KG1 (cell line): Measurements from ENCODE around the gene LSP1.

ENCODE experiments used
- DNase-seq: peaks from one replicate; lab custom pipeline; 2025; lab: John Stamatoyannopoulos, UW

The LSP1 gene

DNA sequence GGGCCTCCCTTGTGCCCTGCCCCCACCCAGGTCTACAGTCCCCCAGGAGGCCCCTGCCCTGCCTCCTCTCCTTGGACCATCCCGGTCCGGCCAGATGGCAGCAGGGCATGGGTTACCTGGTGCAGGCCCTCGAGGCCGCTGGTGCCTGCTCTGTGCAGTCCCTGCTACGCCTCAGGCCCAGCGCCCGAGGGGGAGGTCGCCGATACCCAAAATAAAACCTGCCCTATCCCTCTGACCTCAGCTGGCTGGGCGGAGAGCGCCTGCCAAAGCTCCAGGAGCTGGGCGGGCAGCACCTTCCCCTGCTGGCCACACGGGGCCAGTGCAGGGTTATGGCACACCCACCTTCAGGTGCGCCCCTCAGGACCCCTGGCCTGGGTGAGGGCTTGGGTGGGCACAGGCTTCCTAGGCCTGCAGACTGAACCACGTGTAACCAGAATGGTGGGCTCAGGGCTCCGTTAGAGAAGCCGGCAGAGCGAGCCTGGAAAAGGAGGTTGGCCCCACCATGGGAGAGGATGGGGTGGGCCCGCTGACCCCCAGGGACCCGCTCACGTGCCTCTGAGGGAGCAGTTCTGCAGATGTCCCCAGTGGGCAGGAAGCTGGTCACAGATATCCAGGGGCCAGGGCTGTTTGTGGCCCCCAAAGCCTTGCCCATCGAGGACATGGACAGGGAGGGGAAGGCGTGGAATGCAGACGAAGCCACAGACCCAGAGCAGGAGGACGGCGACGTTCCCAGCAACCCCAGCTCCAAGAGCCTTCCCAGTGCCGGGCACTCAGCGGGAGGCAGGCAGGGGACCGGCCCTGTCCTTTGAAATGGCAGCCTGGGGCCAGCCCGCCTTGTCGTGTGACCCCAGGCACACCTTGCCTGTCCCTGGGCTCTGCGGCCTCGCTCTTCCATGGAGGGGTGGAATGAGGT lies 64.9 kb downstream of the LSP1 start:
- no peak for DNase-seq

DNA sequence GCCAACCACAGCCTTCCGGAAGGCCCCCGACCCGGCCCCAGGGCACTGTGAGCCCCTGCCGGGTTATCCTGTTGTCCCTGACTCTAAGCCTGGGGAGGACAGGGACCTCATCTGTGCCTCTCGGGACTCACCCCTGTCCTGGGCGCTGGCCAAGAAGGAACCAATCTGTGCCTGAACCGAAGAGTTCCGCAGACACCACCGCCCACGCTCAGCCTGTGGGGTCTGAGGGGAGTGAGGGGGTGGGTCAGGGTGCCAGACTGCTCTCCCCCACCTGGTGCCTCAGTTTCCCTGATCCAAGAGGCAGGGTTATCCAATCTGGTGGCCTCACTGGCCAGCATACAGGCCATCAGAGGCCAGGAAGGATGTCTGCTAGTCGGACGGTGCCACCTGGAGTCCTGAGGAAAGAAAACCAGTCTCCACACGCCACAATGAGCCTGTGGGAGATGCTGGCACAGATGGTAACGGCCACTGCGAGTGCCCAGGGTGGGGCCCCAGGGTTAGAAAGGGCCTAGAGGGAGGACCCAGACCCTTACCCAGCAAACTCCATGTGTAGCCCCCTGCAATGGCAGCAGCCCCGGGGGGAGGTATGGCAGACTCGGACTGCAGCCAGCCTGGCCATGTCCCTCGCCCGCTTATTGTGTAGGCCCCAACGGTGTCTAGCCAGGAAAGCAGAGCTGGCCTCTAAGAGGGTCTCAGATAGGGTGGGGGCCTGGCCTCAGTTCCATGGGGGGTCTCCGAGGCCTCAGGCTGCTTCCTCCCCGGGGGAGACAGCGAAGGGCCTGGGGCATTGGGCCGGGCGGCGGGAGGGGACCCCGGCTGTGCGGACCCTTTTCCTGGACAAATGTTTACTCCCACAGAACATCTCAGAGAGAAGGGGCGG lies 65.8 kb downstream of the LSP1 start:
- no peak for DNase-seq

DNA sequence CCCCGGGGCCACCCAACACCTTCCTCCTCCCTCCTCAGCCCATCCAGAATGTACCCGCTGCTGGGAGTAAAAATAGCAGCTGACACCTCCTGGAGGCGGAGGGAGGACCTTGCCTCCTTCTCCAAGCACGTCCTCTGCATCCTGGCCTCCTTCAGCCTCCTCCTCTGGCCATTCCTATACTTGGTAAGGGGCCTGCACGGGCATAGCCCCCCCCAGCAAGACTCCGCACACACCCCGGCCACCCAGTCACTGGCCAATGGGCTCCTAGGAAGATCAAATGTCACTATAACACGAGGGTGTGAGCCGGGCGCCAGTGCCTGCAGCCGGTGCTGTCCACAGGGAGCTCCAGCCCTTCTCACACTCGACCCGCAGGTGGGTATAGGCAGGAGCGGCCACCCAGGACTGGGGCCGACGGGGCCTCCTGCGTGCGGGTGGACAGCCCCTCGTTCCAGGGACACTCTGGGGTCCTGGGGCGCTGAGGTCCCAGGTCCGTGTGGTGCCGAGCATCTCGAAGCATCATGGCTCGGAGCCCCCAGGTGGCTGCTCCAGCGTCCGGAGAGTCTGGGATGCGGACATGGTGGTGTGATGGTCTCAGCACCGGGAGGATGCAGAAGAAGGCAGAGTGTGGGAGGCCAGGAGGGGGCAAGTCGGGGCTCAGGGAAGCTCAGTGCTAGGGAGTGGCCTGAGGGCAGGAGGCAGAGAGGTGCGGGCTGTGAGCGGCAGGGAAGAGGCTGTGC lies 66.7 kb downstream of the LSP1 start, which contains the start of gene TNNT3:
TNNT3 (plus strand) TSS at position 313 of the 737 bp plus-strand sequence. CDS start 3,172 bp downstream, outside the sequence.
- DNase-seq: no peak

DNA sequence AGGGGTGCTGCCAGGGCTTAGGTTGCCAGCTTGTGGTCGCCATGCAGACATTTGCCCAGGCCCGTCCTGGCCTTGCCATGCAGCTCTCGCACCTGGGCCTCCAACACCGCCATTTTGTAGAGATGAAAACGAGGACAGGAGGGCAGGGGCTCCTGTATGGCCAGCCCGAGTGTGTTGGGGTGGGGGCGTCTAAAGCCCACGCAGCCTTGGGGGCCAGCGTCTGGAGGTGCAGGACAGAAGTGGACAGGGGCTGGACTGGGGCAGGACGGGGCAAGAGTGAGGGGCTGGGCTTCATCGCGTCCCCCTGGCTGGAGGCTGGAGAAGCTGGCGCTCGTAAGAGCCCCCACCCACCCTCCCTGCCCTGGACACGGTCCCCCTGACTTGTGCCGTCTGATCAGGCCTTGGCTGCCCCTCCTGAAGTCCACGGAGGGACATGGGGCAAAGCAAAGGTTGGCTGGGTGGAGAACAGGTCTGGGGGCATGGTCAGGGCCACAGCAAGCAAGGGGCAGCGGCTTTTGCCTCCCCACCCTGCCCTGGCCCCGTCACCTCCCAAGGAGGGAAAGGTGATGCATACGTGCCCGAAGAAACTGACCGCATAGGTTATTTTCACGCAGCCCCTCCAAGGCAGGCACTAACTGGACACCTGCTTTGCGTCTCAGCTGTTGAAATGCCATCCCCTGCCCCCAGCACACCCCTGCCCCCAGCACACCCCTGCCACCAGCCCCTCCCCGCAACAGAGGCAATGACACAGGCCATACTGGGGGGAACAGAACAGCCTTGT lies 67.4 kb downstream of the LSP1 start:
- DNase-seq: no peak

DNA sequence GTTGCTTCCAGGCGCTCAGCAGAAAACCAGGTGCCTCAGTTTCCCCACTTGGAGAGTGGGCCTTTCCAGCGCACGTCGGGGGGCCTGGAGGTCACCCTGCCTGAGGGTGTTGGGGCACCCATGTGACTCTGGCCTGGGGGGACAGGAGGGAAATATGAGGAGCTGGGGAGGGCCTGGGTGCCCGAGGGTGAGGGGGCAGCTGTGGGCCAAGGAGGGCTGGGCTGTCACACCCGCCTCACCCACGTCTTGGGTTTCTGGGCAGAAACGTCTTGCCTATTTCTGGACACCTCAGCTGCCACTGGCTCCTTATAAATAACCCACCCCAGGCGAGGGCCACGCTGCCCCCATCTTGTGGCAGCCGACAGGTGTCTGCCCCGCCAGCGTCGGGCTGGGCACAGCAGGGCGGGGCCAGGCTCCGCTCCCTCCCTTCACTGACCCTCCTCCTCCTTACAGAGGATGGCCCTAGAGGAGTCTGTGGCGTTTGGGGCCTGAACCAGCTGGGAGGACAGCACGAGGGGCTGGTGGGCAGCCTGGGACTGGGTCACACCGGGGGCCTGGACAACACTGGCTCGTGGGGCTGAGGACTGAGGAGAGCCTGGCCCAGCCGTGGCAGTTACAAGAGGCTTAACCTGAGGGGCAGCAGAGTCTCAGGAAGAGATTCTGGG lies 68.2 kb downstream of the LSP1 start:
- DNase-seq: no peak

DNA sequence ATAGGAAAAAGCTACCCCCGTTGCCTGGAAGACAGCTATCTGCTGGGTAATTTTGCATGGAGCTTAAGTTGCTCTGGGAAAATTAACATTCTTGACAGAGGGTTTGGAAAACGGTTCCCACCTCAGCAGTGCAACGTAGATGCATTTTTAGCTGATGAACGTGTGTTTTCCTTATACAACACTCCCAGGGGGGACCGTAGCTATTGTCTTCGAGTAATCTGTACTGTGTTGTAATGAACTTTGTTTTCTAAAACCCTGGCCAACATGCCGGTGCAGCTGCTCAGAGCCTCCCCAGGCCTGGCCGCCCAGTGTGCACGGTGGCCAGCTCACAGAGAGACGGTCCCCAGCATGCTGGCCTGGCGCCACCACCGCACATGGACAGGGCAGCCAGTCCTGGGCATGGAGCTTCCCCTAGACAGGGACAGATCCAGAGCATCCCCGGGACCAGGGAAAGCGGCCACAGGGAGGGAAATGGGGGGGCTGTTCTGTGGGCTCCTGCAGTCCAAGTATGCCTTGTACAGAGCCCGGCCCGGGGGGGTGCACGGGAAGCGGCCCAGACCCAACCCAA lies 68.8 kb downstream of the LSP1 start:
- DNase-seq: no peak

DNA sequence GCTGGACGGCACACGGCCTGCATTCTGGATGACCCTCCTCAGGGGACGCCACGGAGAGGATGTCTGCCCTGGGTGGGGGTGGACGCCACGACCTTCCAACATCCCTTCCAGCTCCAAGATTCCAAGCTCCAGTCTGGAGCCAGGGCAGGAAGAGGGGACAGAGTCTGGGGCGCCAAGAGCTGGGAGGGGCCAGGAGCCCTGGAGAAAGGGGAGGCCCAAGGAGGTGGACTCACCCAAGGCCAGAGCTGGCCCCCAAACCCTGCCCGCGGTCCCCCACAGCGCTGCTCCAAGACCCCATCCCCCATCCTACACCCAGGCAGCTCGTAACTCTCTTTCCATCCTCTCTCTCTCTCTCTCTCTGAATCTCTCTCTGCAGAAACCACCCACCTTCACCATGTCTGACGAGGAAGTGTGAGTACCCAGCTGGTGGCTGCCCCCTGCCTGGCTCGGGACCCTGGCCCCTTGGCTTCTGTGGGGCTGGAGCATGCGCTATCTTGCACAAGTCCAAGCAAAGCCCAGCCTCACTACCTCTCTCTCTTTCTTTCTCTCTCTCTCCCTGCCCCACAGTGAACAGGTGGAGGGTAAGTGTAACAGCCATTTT lies 69.7 kb downstream of the LSP1 start:
- DNase-seq: no peak

DNA sequence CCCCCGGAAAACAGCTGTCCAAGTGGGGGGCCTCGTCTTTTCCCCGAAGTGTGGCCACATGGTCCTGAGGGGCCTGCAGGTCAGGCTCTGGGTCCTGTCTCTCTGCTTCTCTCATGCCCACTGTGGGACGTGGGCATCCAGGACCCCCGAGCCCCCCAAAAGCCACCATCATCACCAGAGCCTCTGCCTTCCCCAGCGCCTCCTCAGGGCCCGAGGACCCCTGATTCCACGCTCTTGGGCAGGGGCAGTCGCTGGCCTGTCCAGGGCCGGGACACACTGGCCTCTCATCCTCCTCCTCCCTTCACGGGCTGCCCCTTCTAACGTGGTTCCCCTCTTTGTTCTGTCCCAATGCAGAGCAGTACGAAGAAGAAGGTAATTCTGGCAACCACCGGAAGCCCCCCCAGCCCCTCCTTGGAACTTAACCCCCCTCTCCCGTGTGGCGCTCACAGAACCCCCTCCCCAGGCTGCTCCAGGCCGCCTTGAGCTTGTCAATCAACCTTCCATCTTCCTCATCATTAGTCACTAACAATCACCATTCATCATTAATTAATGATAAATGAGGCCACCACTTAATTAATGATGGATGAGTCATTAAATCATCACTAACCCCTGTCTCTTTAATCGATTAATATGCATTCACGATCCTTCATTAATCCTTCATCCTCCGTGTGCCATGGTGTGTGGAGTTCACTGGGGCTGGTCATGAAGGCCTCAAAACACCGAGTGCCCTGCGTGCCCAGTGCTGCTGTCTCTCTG lies 70.5 kb downstream of the LSP1 start:
- DNase-seq: no peak

DNA sequence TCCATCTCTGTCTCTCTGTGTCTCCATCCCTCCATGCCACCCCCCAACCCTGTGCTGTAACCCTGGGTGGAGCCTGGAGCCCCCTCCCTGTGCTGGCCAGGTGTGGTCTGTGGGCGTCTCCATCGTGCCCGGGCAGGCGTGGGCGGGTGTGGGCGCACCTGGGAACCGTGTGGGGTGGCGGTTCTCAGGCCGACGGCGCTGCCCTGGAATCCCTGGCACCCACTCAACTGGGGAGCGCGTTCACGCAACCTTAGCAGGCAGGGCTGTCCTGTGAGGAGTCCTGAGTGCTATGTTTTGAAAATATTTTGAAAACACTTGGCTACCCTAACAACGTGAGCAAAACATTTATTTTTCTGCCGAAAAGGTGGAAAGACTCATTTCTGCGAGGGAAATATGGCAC lies 71.3 kb downstream of the LSP1 start:
- no peak for DNase-seq

DNA sequence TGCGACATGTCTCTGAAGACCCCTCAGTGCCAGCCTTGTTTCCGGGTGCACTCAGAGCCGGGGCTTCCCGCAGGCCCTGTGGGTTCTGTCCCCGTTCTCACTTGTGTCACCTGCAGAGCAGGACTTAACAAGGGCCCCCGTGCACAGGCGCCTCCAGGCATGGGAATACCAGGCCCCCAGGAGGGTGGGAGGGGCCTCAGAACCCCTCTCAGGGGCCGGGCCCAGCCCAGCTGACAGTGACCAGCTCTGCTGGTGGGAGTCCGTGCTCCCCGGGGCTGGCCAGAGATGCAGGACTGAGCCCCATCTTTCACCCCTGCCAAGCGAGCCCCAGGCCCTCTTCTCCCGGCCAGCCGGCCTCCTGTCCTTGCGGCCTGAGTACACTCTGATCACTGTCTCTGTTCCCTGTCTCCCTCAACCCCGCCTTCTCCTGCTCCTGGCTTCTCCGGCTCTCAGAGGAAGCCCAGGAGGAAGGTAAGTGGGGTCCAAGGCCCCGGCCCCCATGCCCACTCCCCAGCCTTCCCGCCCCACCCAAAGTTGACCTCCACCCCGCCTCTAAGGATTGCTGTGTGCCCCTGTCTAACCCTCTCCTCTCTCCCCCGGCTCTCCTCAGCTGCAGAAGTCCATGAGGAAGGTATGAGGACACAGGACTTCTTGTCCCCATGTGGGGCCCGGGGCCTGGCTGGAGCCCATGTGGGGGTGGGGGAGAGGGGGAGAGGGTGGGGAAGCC lies 71.9 kb downstream of the LSP1 start:
- no peak for DNase-seq

DNA sequence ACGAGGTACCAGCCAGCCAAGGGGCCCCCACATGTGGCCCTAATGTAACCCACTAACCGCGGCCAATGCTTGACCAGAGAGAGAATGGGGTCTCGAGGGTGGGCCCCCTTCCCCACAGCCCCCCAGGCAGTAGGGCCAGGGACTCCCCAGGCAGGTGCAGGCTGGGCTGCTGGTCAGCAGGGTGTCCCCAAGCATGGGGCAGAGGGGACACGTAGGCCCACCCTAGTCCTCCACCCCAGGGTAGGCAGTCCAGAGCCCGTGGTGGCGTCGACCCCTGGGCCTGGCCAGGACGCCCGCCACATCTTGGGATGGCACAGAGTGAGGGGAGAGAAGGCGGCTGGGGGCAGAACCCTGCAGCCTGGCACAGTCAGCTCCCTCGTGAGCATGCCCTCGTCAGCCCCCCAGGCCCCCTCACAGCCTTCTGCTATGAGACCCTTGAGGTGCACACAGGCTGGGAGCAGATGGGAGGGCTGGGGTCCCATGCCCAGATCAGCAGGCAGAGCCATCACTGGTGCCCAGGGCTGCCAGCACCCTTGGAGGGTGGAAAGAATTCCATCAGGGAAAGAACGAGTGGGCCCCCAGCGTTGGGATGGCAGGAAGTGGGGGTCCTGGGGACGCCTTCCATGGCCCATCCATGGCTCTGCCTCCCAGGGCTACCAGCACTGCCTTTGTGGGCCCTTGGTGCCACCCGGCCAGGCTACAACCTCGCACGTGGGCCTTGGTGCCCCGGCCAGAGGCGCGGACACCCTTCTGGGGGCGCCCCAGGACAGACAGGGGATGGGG lies 72.7 kb downstream of the LSP1 start:
- no peak for DNase-seq

DNA sequence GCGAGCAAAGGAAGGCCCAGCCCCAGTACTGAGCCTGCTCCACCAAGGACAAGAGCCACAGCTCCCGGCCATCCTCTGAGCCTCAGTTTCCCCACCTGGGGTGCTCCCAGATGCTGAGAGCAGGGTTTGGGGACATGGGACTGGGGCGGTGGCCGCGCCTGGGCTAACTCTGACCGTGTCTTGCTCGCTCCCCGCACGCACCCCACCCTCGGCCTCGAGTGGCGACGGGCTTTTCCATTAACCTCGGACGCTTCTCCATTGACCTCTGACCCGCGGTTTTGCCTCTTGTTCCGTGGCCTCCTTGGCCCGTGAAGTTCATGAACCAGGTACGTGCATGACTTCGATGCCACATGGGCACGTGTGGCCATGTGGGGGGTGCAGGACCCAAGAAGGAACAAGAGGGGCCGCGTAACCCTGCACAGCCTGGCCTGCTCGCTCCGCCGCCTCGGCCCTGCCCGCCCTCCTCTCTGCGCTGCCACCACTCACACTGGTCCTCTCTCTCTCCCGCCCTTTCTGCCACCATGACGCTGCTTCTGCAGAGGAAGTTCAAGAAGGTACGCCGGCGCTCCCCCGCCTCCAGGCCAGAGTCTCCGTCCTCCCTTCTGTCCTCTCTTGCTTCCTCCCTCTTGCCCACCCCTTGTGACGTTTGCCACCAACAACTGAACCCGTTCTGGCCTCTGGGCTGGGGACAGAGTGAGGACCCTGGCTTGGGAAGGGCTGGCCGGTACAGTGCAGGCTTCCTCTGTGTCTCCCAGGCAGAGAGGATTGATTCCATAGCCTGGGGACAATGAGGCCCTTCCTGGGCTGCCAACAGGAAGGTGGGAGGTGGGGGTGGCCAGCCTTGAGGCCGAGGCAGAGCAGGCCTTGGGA lies 73.5 kb downstream of the LSP1 start:
- DNase-seq: no peak

DNA sequence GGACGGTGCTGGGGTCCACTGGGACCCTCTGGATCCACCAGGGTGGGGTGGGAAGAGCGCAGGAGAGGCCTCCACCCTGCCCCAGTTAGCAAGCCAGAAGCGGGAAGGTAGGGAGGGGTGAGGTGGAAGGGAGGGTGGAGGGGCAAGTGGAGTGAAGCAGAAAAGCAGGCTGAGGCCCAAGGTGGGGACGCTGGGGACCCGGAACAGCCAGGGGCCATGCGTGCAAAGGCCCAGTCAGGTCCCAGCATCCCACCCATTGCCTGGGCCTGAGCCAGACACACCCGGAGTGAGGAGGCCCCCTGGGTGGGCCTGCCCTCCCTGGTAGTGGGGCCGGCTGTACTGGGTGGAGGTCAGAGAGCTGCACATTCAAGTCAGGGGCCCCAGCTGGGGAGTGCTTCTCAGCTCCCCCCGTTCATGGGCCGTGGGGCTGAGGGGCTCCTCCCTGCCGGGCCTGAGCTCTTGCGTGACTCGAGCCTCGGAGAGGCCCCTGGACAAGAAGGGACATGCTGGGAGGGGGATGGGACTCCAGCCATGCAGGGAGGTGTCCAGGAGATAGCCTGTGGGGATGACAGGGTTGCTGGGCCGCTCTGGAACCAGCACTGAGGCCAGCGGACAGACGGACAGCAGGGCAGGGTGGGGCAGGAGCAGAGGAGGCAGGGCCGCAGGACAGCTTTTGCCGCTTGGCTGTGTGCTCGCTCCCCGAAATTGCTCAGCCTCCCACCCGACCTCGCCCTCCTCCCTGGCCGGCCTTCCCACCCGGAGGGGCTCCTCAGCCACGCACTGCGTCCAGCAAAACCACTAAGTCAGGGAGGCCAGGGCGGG lies 74.4 kb downstream of the LSP1 start:
- no peak for DNase-seq

DNA sequence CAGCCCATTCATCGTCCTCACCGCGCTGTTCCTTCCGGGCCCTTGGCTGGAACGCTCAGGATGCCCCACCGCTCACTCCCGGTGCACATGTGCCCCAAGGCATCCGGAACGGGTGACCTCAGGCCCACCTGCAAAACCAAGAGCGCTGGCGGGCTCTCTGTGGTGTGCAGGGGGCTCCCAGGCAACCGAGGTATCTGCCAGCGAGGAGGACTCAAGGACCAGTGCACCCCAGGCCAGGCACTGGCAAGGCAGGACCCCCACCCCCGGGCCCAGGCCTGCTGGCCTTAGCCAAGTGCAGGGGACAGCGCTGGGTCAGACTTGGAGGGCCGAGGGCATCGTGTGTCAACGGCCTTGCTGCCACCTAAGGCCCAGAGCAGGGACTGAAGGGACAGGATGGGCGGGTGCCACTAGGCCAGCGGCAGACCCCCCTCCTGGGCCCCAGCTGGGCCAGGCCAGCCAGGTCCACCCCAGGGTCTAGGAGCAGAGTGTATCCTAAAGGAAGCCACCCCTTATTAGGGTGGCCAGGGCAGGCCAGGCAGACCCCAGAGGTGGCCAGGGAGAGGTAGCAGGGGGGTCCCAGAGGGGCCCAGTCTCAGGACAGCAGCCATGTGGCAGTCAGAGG lies 75.1 kb downstream of the LSP1 start:
- no peak for DNase-seq

DNA sequence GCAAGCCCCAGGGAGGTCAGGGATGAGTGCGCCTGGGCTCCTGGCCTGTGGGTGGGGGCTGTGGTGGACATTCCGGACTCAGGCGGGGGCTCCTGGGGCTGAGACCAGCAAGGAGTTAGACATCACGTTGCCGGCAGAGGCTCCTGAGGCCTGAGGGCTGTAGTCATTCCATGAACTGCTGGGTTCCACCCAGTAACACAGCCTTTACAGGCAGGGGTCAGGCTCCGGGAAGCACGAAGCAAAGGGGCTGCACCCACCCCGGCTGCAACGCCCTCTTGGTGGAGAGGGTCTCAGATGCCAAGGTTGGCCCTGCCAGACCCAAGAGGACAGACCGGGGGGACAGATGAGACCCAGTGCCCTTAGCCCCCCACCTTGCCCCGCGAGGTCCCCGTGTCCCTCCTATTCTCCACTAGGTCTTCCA lies 75.6 kb downstream of the LSP1 start:
- no peak for DNase-seq
